ENCODE data around the gene UBR2. TPM values are rescaled to one million over a fixed set of nuclear protein-coding genes. Genes with fewer than 3 reads are reported as not detected.

The UBR2 gene
- 20.1 and 23.2 TPM in 2 replicates for total RNA-seq (2022)
- Bru-seq, nascent RNA, result percentile 85 among the genes with signal in this experiment
- BruChase-seq, experiment 1, labeled RNA remaining after a 6-hour chase, result percentile 83 among the genes with signal in this experiment
- percentile 84 among the genes with signal in this experiment for BruChase-seq, experiment 2, labeled RNA remaining after a 2-hour chase
- long read RNA-seq, full-length matches to known transcripts, result 8 of 27 reads
- long read RNA-seq, partial matches to known transcripts, result 13 of 27 reads
- long read RNA-seq, other reads (novel, unspliced or antisense), result 6 of 27 reads

- intact Hi-C loops (cut with micrococcal nuclease), result loop anchor here (10.0 kb wide), 1 partner anchor 311 kb away; the partner anchor contains the start of gene RPL7L1
- peak within 1 kb of the TSS; percentile 79 for H3K4me3 Mint-ChIP-seq (ENCODE audit: unreplicated experiment)
- H3K9me3 Mint-ChIP-seq (ENCODE audit: unreplicated experiment), result no peaks in the 10 kb centered on the region
- H3K27me3 Mint-ChIP-seq (ENCODE audit: insufficient read depth, unreplicated experiment), result no peaks in the 10 kb centered on the region
- DNase-seq (ENCODE audit: unreplicated experiment), result peak; percentile 99
- H3K4me1 Mint-ChIP-seq (ENCODE audit: insufficient read depth, unreplicated experiment), result peaks cover 18% of the 10 kb centered on the region
- no peak for TF ChIP-seq CTCF (IDR thresholded peaks at IDR 0.05; ENCODE audit: unreplicated experiment)
- ChIA-PET POLR2A (interaction anchor here (0.5 to 5.0 kb wide), 39 partner anchors 8 to 1490 kb away, joined by 3 to 40 read pairs (median 4); partner anchors contain the start of genes BYSL, C6orf132, DNPH1 and KLHDC3), CTCF (interaction anchor here (0.6 to 3.2 kb wide), 8 partner anchors 11 to 516 kb away, joined by 3 to 20 read pairs (median 4); no protein-coding TSS in a partner anchor)
- peak within 1 kb of the TSS; percentile 81 for H3K27ac Mint-ChIP-seq (ENCODE audit: low read depth, unreplicated experiment)
- peaks cover 6% of the 10 kb centered on the region for H3K36me3 Mint-ChIP-seq (ENCODE audit: insufficient read depth, unreplicated experiment)
- BruUV-seq (replicated peaks), result no TSS peak
These were observed at the start of gene UBR2 for GRCh38 chr6:42563697-42564505. Gene UBR2, plus strand, starts transcription at chr6:42564029. Its CDS starts 291 bp downstream, at chr6:42564320.

- H3K36me3 Mint-ChIP-seq (ENCODE audit: insufficient read depth, unreplicated experiment), result no peaks in the 10 kb centered on the region
- no peaks in the 10 kb centered on the region for H3K9me3 Mint-ChIP-seq (ENCODE audit: unreplicated experiment)
- H3K4me3 Mint-ChIP-seq (ENCODE audit: unreplicated experiment), result no peak overlapping the region
- ChIA-PET CTCF (no interaction called here), POLR2A (no interaction called here)
- intact Hi-C loops (cut with micrococcal nuclease), result no loop called here
- H3K27ac Mint-ChIP-seq (ENCODE audit: low read depth, unreplicated experiment), result no peak overlapping the region
- H3K27me3 Mint-ChIP-seq (ENCODE audit: insufficient read depth, unreplicated experiment), result no peaks in the 10 kb centered on the region
- BruUV-seq (replicated peaks), result no TSS peak
- no peak for DNase-seq (ENCODE audit: unreplicated experiment)
- no peak for TF ChIP-seq CTCF (IDR thresholded peaks at IDR 0.05; ENCODE audit: unreplicated experiment)
- no peaks in the 10 kb centered on the region for H3K4me1 Mint-ChIP-seq (ENCODE audit: insufficient read depth, unreplicated experiment)
These were observed 49.1 kb upstream of the UBR2 start for GRCh38 chr6:42514745-42515144.

- H3K4me3 Mint-ChIP-seq (ENCODE audit: unreplicated experiment), result no peak overlapping the region
- H3K27me3 Mint-ChIP-seq (ENCODE audit: insufficient read depth, unreplicated experiment), result no peaks in the 10 kb centered on the region
- intact Hi-C loops (cut with micrococcal nuclease), result no loop called here
- ChIA-PET POLR2A (interaction anchor here (0.7 to 1.4 kb wide), 4 partner anchors 9 to 113 kb away, joined by 3 to 4 read pairs (median 3); no protein-coding TSS in a partner anchor), CTCF (interaction anchor here (1.1 to 3.7 kb wide), 3 partner anchors 12 to 28 kb away, joined by 4 to 27 read pairs (median 8); no protein-coding TSS in a partner anchor)
- no peak overlapping the region for H3K27ac Mint-ChIP-seq (ENCODE audit: low read depth, unreplicated experiment)
- peaks cover 8% of the 10 kb centered on the region for H3K4me1 Mint-ChIP-seq (ENCODE audit: insufficient read depth, unreplicated experiment)
- no TSS peak for BruUV-seq (replicated peaks)
- no peaks in the 10 kb centered on the region for H3K36me3 Mint-ChIP-seq (ENCODE audit: insufficient read depth, unreplicated experiment)
- no peaks in the 10 kb centered on the region for H3K9me3 Mint-ChIP-seq (ENCODE audit: unreplicated experiment)
- TF ChIP-seq CTCF (IDR thresholded peaks at IDR 0.05; ENCODE audit: unreplicated experiment), result no peak
- no peak for DNase-seq (ENCODE audit: unreplicated experiment)
These were observed 44.0 kb upstream of the UBR2 start for GRCh38 chr6:42519779-42520178.
